Tibial nerve (tissue), 4 donors: ENCODE results near the gene ANOS1. TPM values are rescaled to one million over a fixed set of nuclear protein-coding genes. Genes with fewer than 3 reads are reported as not detected.

Experiments used
- DNase-seq, 2 donors: peaks; one replicate each; pipeline ENCODE4 v3.0.0-alpha.2; 2019; ENCODE audit warnings: low spot score in 2 of 2
- H3K27ac ChIP-seq, 4 donors: fragments of 200-600 bp; sonication (generic) in 3 of 4; one replicate each; pipeline ENCODE4 v1.5.1; 2017 to 2019; ENCODE audit warnings: mild to moderate bottlenecking in 1 of 4
- H3K27me3 ChIP-seq, 2 donors: fragments of 200-600 bp; sonication (generic) in 1 of 2; one replicate each; pipeline versions ENCODE4 v1.5.1 to v1.6.0; 2017 to 2019
- H3K36me3 ChIP-seq, 3 donors: fragments of 200-600 bp; sonication (generic); one replicate each; pipeline ENCODE4 v1.5.1; 2018 to 2019
- H3K4me1 ChIP-seq, 4 donors: fragments of 200-600 bp; sonication (generic) in 3 of 4; one replicate each; pipeline ENCODE4 v1.5.1; 2017 to 2019
- H3K4me3 ChIP-seq, 4 donors: fragments of 200-600 bp; sonication (generic) in 3 of 4; one replicate each; pipeline ENCODE4 v1.5.1; 2017 to 2019; ENCODE audit warnings: mild to moderate bottlenecking in 1 of 4, moderate library complexity in 1 of 4
- H3K9me3 ChIP-seq, 4 donors: fragments of 200-600 bp; sonication (generic) in 3 of 4; one replicate each; pipeline ENCODE4 v1.5.1; 2017 to 2019
- EP300 ChIP-seq, 2 donors: sonication (generic); formaldehyde crosslinking; IDR thresholded peaks; one replicate each; pipeline ENCODE4 v1.6.1; 2017; ENCODE audit warnings: antibody characterized with exemption in 2 of 2, mild to moderate bottlenecking in 1 of 2
- POLR2A ChIP-seq, 2 donors: fragments of 450-650 bp; IDR thresholded peaks; one replicate each; pipeline ENCODE4 v1.6.1; 2017; ENCODE audit warnings: antibody characterized with exemption in 2 of 2, mild to moderate bottlenecking in 2 of 2, moderate library complexity in 2 of 2
- WGBS, 2 donors: methylation state at CpG; one replicate each; pipeline ENCODE4 v1.1.5; 2018; 5-methylcytosine and 5-hydroxymethylcytosine counted together
- total RNA-seq, 4 donors: library from RNA; depleted of rRNA; stranded (reverse); fragments of >200 nt; gene quantifications; one replicate each; pipeline ENCODE4 v1.1.0, GENCODE V29; 2016
- TF ChIP-seq, protein P1 (sequence below), 5 experiments: fragments of 200-600 bp in 3 of 5; fragments of 450-650 bp in 2 of 5; sonication (generic) in 3 of 5; IDR thresholded peaks; one replicate each; pipeline ENCODE4 v1.5.1; 2016 to 2019; ENCODE audit warnings: antibody characterized with exemption in 5 of 5, mild to moderate bottlenecking in 3 of 5, moderate library complexity in 2 of 5

The ANOS1 gene
- total RNA-seq, 4 donors from 2014 or later: 7.5 to 14.4 (median 10.9) TPM

DNA sequence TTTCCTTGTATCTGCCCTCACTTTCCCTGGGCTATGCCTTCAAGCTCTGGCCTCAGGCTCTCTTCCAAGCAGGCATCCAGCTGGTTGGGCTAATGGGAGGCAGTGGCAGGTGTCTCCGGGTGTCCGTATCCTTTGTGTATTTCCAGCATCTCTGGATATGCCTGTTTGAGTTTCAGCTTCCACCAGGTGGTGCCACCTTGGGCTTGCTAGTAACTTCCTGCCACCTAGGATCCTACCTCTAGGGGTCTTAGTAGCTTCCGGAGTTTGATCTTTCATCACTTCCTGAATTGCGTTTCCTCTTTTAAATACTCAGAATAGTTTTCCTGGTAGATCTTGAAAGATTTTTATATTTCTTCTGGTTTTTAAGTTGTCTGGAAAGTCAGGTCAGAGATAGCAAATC lies 23.2 kb upstream of the ANOS1 start:
- no peak overlapping the region for H3K4me3 ChIP-seq
- no peak overlapping the region for H3K27ac ChIP-seq
- no peaks in the 10 kb centered on the region for H3K9me3 ChIP-seq
- no peak for DNase-seq
- no peaks in the 10 kb centered on the region for H3K4me1 ChIP-seq
- H3K36me3 ChIP-seq: no peaks in the 10 kb centered on the region
- TF ChIP-seq, protein P1, sequence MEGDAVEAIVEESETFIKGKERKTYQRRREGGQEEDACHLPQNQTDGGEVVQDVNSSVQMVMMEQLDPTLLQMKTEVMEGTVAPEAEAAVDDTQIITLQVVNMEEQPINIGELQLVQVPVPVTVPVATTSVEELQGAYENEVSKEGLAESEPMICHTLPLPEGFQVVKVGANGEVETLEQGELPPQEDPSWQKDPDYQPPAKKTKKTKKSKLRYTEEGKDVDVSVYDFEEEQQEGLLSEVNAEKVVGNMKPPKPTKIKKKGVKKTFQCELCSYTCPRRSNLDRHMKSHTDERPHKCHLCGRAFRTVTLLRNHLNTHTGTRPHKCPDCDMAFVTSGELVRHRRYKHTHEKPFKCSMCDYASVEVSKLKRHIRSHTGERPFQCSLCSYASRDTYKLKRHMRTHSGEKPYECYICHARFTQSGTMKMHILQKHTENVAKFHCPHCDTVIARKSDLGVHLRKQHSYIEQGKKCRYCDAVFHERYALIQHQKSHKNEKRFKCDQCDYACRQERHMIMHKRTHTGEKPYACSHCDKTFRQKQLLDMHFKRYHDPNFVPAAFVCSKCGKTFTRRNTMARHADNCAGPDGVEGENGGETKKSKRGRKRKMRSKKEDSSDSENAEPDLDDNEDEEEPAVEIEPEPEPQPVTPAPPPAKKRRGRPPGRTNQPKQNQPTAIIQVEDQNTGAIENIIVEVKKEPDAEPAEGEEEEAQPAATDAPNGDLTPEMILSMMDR (IDR thresholded peaks at IDR 0.05): no peak
- no peak for TF ChIP-seq POLR2A (IDR thresholded peaks at IDR 0.05)
- no peak for TF ChIP-seq EP300 (IDR thresholded peaks at IDR 0.05)
- H3K27me3 ChIP-seq: no peaks in the 10 kb centered on the region
- WGBS, 2 donors: 73 to 80% methylated on average over 4 of the region's 4 CpGs

DNA sequence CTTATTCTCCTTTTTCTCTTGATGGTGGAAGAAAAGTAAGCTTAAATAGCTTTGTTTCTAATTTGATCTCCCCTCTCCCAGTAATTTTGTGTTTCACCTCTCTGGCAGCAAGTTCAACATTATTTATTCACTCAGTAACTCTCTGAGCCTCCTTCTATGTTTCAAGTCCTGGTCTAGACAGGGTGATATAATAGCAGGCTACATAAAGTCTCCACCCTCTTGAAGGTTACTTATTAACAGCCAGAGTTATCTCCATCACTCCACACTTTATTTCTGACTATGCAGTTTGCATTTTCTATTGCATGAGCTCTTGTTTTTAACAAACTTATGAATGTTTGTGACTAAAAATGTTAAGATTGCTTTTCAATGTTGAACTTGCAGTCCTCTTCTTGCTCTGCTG lies 17.8 kb upstream of the ANOS1 start:
- TF ChIP-seq EP300 (IDR thresholded peaks at IDR 0.05): no peak
- TF ChIP-seq POLR2A (IDR thresholded peaks at IDR 0.05): no peak
- TF ChIP-seq, protein P1 (IDR thresholded peaks at IDR 0.05): no peak
- no peak overlapping the region for H3K27ac ChIP-seq
- H3K9me3 ChIP-seq: no peaks in the 10 kb centered on the region
- no peaks in the 10 kb centered on the region for H3K4me1 ChIP-seq
- H3K36me3 ChIP-seq: no peaks in the 10 kb centered on the region
- DNase-seq: no peak
- no peak overlapping the region for H3K4me3 ChIP-seq
- peaks cover 0 to 6% of the 10 kb centered on the region in 2 donors for H3K27me3 ChIP-seq

DNA sequence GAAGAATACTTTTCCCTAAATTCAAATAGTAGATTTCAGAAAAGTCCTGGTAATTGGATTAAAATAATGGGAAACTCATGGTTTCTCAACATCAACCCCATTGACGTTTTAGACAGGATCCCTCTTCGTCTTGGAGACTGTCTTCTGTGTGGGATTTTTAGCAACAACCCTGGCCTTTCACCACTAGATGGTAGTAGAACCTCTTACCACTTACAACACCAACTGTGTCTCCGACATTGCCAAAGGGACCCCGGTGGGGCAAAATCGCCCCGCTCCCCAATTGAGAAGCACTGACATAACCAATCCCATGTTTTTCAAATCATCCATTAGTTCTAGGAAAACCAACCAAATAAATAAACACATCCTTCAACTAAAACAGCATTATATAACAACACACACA lies 16.9 kb upstream of the ANOS1 start:
- H3K27ac ChIP-seq: no peak overlapping the region
- no peak overlapping the region for H3K4me3 ChIP-seq
- H3K36me3 ChIP-seq: no peaks in the 10 kb centered on the region
- no peaks in the 10 kb centered on the region for H3K4me1 ChIP-seq
- WGBS, 2 donors: 5 to 9% methylated on average over 6 of the region's 6 CpGs
- H3K9me3 ChIP-seq: no peaks in the 10 kb centered on the region
- H3K27me3 ChIP-seq: peaks cover 0 to 6% of the 10 kb centered on the region in 2 donors
- TF ChIP-seq, protein P1 (IDR thresholded peaks at IDR 0.05): peak; percentile 14 to 45 (median 39)
- TF ChIP-seq EP300 (IDR thresholded peaks at IDR 0.05): no peak
- no peak for TF ChIP-seq POLR2A (IDR thresholded peaks at IDR 0.05)
- DNase-seq: no peak

DNA sequence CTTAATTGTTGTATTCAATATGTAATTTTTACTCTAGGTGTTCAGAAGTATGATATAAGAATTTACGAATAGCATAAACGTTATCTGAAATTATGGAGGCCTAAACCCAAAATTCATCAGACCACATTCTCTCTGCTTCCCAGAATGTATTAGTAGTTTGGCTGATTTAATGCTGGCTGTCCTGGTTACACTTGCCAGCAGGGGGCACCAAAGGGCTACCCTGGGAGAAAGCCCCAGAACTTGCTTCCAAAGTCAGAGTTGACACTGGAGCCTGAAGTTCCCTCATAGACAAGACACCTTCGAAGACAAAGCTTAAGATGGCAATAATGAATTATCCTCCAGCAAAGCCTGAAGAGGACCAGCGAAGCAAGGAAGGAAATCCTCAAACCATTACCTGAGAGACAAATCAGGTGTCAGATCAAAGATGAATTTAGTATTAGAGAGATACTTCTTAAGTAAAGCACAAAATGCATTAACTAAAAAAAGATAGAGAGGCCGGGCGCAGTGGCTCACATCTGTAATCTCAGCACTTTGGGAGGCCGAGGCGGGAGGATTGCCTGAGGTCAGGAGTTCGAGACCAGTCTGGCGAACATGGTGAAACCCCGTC lies 11.3 kb upstream of the ANOS1 start:
- no peaks in the 10 kb centered on the region for H3K4me1 ChIP-seq
- no peak overlapping the region for H3K27ac ChIP-seq
- H3K9me3 ChIP-seq: no peaks in the 10 kb centered on the region
- TF ChIP-seq, protein P1 (IDR thresholded peaks at IDR 0.05): peak; percentile 36 to 61 (median 53)
- TF ChIP-seq EP300 (IDR thresholded peaks at IDR 0.05): no peak
- H3K36me3 ChIP-seq: no peaks in the 10 kb centered on the region
- H3K27me3 ChIP-seq: peaks cover 0 to 12% of the 10 kb centered on the region in 2 donors
- H3K4me3 ChIP-seq: no peak overlapping the region
- WGBS, 2 donors: 78 to 83% methylated on average over 8 to 11 of the region's 11 CpGs
- peak; percentile 16 to 46 for DNase-seq

DNA sequence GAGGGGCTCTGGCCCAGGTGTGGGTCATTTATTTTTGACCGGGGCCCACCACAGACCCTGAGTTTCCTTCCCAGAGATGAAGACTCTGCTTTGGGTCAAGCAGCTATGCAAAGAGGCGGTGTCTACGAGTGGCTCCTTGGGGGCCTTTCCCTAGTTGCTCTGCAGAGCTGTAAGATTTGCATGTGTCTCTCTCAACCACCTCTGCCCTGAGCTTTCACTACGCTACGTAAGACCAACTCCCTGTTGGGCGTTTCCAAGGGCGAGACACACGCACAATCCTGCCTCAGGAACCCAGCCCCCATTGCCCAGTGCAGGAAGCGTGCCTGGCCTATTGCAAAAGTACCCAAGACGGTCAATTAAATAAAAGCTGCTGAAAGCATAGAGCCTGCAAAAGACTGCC lies 10.0 kb upstream of the ANOS1 start:
- whole genome bisulfite sequencing, 2 donors: 88 to 90% methylated on average over 7 to 10 of the region's 10 CpGs
- no peaks in the 10 kb centered on the region for H3K36me3 ChIP-seq
- H3K4me1 ChIP-seq: no peaks in the 10 kb centered on the region
- TF ChIP-seq, protein P1 (IDR thresholded peaks at IDR 0.05): no peak
- TF ChIP-seq POLR2A (IDR thresholded peaks at IDR 0.05): no peak
- TF ChIP-seq EP300 (IDR thresholded peaks at IDR 0.05): no peak
- H3K27me3 ChIP-seq: peaks cover 0 to 12% of the 10 kb centered on the region in 2 donors
- no peaks in the 10 kb centered on the region for H3K9me3 ChIP-seq
- DNase-seq: no peak
- H3K27ac ChIP-seq: no peak overlapping the region
- no peak overlapping the region for H3K4me3 ChIP-seq
